Fibroblast of lung (primary cell): ENCODE results near the gene RETN. TPM values are rescaled to one million over a fixed set of nuclear protein-coding genes. Genes with fewer than 3 reads are reported as not detected.
A peak's percentile ranks its signal among the peaks of the same experiment; 100 is the strongest.

Source experiments
- DNase-seq, 2 donors: peaks; one replicate each; pipeline versions ENCODE4 v3.0.0 to v3.0.0-alpha.2; 2010; ENCODE audit warnings: low read depth in 2 of 2
- H2AFZ ChIP-seq: 2 replicates; pipeline ENCODE4 v1.5.1; 2012; ENCODE audit warnings: low read length, control low read depth, inconsistent platforms
- H3K27ac ChIP-seq: 2 replicates; pipeline ENCODE4 v1.5.1; 2011; ENCODE audit warnings: low read length, control low read depth; ENCODE audit not compliant: insufficient read depth
- H3K27me3 ChIP-seq: 2 replicates; pipeline ENCODE4 v1.5.1; 2011; ENCODE audit warnings: mild to moderate bottlenecking, low read length; ENCODE audit not compliant: control insufficient read depth, insufficient read depth
- H3K36me3 ChIP-seq: 2 replicates; pipeline ENCODE4 v1.5.1; 2011; ENCODE audit warnings: low read length; ENCODE audit not compliant: control insufficient read depth, insufficient read depth
- H3K4me1 ChIP-seq: 2 replicates; pipeline ENCODE4 v1.5.1; 2011; ENCODE audit warnings: low read length; ENCODE audit not compliant: control insufficient read depth, insufficient read depth; ENCODE audit errors: extremely low read depth
- H3K4me2 ChIP-seq: 2 replicates; pipeline ENCODE4 v1.5.1; 2011; ENCODE audit warnings: low read length, control low read depth; ENCODE audit not compliant: insufficient read depth; ENCODE audit errors: extremely low read depth
- H3K4me3 ChIP-seq, 4 experiments: fragments of 200-600 bp in 1 of 4; sonication (generic) in 1 of 4; replicated peaks in 1 of 4; 2 replicates each; pipeline ENCODE4 v1.5.1; 2011 to 2016; ENCODE audit warnings: low read length in 4 of 4, low read depth in 3 of 4, mild to moderate bottlenecking in 3 of 4, control low read depth in 2 of 4, inconsistent platforms in 1 of 4, mixed read lengths in 1 of 4; ENCODE audit not compliant: insufficient read depth in 1 of 4; ENCODE audit errors: control extremely low read depth in 1 of 4
- H3K79me2 ChIP-seq: 2 replicates; pipeline ENCODE4 v1.5.1; 2012; ENCODE audit warnings: mild to moderate bottlenecking, low read length, inconsistent platforms; ENCODE audit not compliant: control insufficient read depth, insufficient read depth
- H3K9ac ChIP-seq: 2 replicates; pipeline ENCODE4 v1.5.1; 2011; ENCODE audit warnings: mild to moderate bottlenecking, low read length, control low read depth; ENCODE audit not compliant: insufficient read depth
- H3K9me3 ChIP-seq: 2 replicates; pipeline ENCODE4 v1.5.1; 2012; ENCODE audit warnings: low read depth, low read length; ENCODE audit not compliant: control insufficient read depth, insufficient read depth
- H4K20me1 ChIP-seq: 2 replicates; pipeline ENCODE4 v1.5.1; 2011; ENCODE audit warnings: low read length; ENCODE audit not compliant: control insufficient read depth, insufficient read depth; ENCODE audit errors: extremely low read depth
- EZH2 ChIP-seq: IDR thresholded peaks from 2 replicates; pipeline ENCODE4 v1.5.1; 2012; ENCODE audit warnings: low read length, control low read depth, mild to moderate bottlenecking; ENCODE audit errors: missing control alignments
- polyA plus RNA-seq, 2 donors: library from polyadenylated mRNA; depleted of rRNA in 1 of 2; stranded (reverse) in 1 of 2; unstranded in 1 of 2; fragments of >200 nt; gene quantifications; 2 replicates each; pipeline ENCODE4 v1.2.1, GENCODE V29; 2011 to 2012; ENCODE audit warnings: missing spikeins in 1 of 2
- total RNA-seq: library from RNA; depleted of rRNA; stranded (reverse); fragments of >200 nt; gene quantifications from 2 replicates; pipeline ENCODE4 v1.2.1, GENCODE V29; 2014
- TF ChIP-seq, protein P1 (sequence below), 2 donors: IDR thresholded peaks in 1 of 2; conservative IDR thresholded peaks in 1 of 2; 1 replicate in 1 of 2; 2 replicates in 1 of 2; pipeline ENCODE4 v1.5.1; 2011 to 2012; ENCODE audit warnings: low read length in 2 of 2, control low read depth in 1 of 2, inconsistent platforms in 1 of 2, low read depth in 1 of 2, mild to moderate bottlenecking in 1 of 2

RETN gene
- total and polyA plus RNA-seq, 2 donors (not counting 1 experiment from before 2014, with no cell fraction given) = not detected

- no peaks in the 10 kb centered on the region for H3K9me3 ChIP-seq
- H3K9ac ChIP-seq = no peak overlapping the region
- H3K36me3 ChIP-seq = no peaks in the 10 kb centered on the region
- no peaks in the 10 kb centered on the region for H4K20me1 ChIP-seq
- no peak overlapping the region for H3K4me3 ChIP-seq
- H2AFZ ChIP-seq = no peak overlapping the region
- no peaks in the 10 kb centered on the region for H3K4me1 ChIP-seq
- no peak overlapping the region for H3K27ac ChIP-seq
- no peak for TF ChIP-seq EZH2
- TF ChIP-seq, protein P1, sequence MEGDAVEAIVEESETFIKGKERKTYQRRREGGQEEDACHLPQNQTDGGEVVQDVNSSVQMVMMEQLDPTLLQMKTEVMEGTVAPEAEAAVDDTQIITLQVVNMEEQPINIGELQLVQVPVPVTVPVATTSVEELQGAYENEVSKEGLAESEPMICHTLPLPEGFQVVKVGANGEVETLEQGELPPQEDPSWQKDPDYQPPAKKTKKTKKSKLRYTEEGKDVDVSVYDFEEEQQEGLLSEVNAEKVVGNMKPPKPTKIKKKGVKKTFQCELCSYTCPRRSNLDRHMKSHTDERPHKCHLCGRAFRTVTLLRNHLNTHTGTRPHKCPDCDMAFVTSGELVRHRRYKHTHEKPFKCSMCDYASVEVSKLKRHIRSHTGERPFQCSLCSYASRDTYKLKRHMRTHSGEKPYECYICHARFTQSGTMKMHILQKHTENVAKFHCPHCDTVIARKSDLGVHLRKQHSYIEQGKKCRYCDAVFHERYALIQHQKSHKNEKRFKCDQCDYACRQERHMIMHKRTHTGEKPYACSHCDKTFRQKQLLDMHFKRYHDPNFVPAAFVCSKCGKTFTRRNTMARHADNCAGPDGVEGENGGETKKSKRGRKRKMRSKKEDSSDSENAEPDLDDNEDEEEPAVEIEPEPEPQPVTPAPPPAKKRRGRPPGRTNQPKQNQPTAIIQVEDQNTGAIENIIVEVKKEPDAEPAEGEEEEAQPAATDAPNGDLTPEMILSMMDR (conservative IDR thresholded peaks at IDR 0.05 in 1 of 2, IDR thresholded peaks at IDR 0.05 in 1 of 2; ENCODE audit: low read depth in 1 of 2, low read length in 2 of 2) = no peak
- DNase-seq = no peak
- H3K27me3 ChIP-seq = no peaks in the 10 kb centered on the region
- H3K79me2 ChIP-seq = no peaks in the 10 kb centered on the region
- no peak overlapping the region for H3K4me2 ChIP-seq
Observed at GRCh38 chr19:7670790-7671189, 1.9 kb downstream of the RETN start.

- Histone ChIP-seq H4K20me1 (no peaks in the 10 kb centered on the region), H2AFZ (no peak overlapping the region), H3K9ac (no peak overlapping the region), H3K27ac (no peak overlapping the region), H3K36me3 (no peaks in the 10 kb centered on the region), H3K9me3 (no peaks in the 10 kb centered on the region), H3K27me3 (no peaks in the 10 kb centered on the region), H3K79me2 (no peaks in the 10 kb centered on the region), H3K4me3 (no peak overlapping the region), H3K4me1 (no peaks in the 10 kb centered on the region), H3K4me2 (no peak overlapping the region)
- no peak for DNase-seq
- no peak for TF ChIP-seq EZH2
- TF ChIP-seq, protein P1 (conservative IDR thresholded peaks at IDR 0.05 in 1 of 2, IDR thresholded peaks at IDR 0.05 in 1 of 2; ENCODE audit: low read depth in 1 of 2, low read length in 2 of 2) = no peak
Observed at GRCh38 chr19:7672522-7672921, 3.7 kb downstream of the RETN start.

- no peaks in the 10 kb centered on the region for H3K4me1 ChIP-seq
- H3K4me3 ChIP-seq = no peak overlapping the region
- no peak overlapping the region for H3K27ac ChIP-seq
- H3K9ac ChIP-seq = no peak overlapping the region
- no peaks in the 10 kb centered on the region for H3K9me3 ChIP-seq
- no peak for TF ChIP-seq EZH2
- TF ChIP-seq, protein P1 (conservative IDR thresholded peaks at IDR 0.05 in 1 of 2, IDR thresholded peaks at IDR 0.05 in 1 of 2; ENCODE audit: low read depth in 1 of 2, low read length in 2 of 2) = no peak
- H3K79me2 ChIP-seq = no peaks in the 10 kb centered on the region
- no peak overlapping the region for H3K4me2 ChIP-seq
- no peaks in the 10 kb centered on the region for H4K20me1 ChIP-seq
- peaks cover 2% of the 10 kb centered on the region for H3K27me3 ChIP-seq
- peak; percentile 38 to 78 for DNase-seq
- no peaks in the 10 kb centered on the region for H3K36me3 ChIP-seq
- H2AFZ ChIP-seq = no peak overlapping the region
Observed at GRCh38 chr19:7674010-7675005, 5.5 kb downstream of the RETN start.
